Muscle of leg (tissue), 11 donors: Measurements from ENCODE around the gene HYAL4. TPM values are rescaled to one million over a fixed set of nuclear protein-coding genes. Genes with fewer than 3 reads are reported as not detected.
"Not testable (repeated sequence)": the region's sequence is repeated elsewhere in the genome, so short reads cannot be mapped to it uniquely, and the experiment has no call there.

Source experiments
- DNase-seq: peaks from one replicate; pipeline ENCODE4 v3.0.0; 2013
- H3K27ac ChIP-seq: one replicate; pipeline ENCODE4 v1.5.1; 2013; ENCODE audit warnings: mild to moderate bottlenecking, low read length, control low read depth
- H3K27me3 ChIP-seq: one replicate; pipeline ENCODE4 v1.6.1; 2013; ENCODE audit warnings: low read length; ENCODE audit not compliant: control insufficient read depth, insufficient read depth
- H3K36me3 ChIP-seq: one replicate; pipeline ENCODE4 v1.6.1; 2013; ENCODE audit warnings: low read length; ENCODE audit not compliant: control insufficient read depth, insufficient read depth
- H3K4me1 ChIP-seq: one replicate; pipeline ENCODE4 v1.6.1; 2013; ENCODE audit warnings: low read length; ENCODE audit not compliant: control insufficient read depth, insufficient read depth
- H3K4me3 ChIP-seq: one replicate; pipeline ENCODE4 v1.5.1; 2013; ENCODE audit warnings: low read length, control low read depth
- H3K9me3 ChIP-seq: replicated peaks from 2 replicates; pipeline ENCODE4 v1.6.1; 2013; ENCODE audit warnings: low read depth, low read length; ENCODE audit not compliant: control insufficient read depth
- WGBS: methylation state at CpG from one replicate; pipeline ENCODE4 v1.1.5; 2013; ENCODE audit warnings: missing lambda C conversion rate; ENCODE audit not compliant: insufficient coverage; 5-methylcytosine and 5-hydroxymethylcytosine counted together
- polyA plus RNA-seq, 8 donors: library from polyadenylated mRNA; unstranded; fragments of 120-200 nt; gene quantifications; one replicate each; pipeline versions ENCODE4 v1.2.1 to v1.2.3, GENCODE V29; 2013; ENCODE audit warnings: inconsistent platforms in 1 of 8, low replicate concordance in 1 of 8; ENCODE audit not compliant: insufficient read length in 8 of 8, insufficient read depth in 1 of 8
- total RNA-seq: library from RNA; stranded (reverse); fragments of 120-200 nt; gene quantifications from one replicate; pipeline ENCODE4 v1.2.4, GENCODE V29; 2013

HYAL4 gene
- total and polyA plus RNA-seq, 9 donors, result 0.05 to 0.09 (median 0.08) TPM; not detected in 6

GRCh38 chr7:123845823-123846216 is 851 bp downstream of the HYAL4 start:
- DNase-seq, result no peak

DNA sequence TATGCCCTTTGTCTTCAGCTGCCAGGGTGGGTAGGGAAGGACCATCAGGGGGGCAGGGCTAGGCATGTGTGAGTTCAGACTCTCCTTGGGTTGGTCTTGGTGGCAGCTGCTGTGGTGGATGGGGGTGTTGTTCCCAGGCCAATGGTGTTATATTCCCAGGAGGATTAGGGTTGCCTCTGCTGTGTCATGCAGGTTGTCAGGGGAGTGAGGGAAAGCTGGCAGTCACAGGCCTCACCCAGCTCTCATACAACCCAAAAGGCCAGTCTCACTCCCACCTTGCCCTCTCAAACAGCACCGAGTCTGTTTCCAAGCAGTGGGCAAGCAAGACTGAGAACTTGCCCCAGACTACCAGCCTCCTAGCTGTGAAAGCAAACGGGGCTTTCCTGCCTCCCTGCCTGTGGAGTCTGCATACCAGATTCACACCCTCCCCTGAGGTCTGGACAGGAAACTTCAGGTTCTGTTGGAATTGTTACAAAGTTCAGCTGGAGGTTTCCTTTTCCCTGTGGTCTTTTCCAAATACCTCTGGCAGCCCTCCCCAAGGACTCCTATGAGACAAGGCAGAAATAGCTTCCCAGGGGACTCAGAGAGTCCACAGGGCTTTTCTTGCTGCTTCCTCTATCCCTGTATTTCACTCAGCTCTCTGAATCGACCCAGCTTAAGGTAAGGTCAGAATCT is 1.4 kb downstream of the HYAL4 start:
- no CpG with 5 or more reads among the region's 3 CpGs for WGBS
- Histone ChIP-seq H3K27me3 (no peaks in the 10 kb centered on the region), H3K27ac (no peak overlapping the region), H3K4me3 (no peak overlapping the region), H3K36me3 (no peaks in the 10 kb centered on the region), H3K4me1 (no peaks in the 10 kb centered on the region), H3K9me3 (no peaks in the 10 kb centered on the region)
- DNase-seq, result peak; percentile 3

More at GRCh38 chr7:123845823-123846216, 851 bp downstream of the HYAL4 start:
- Histone ChIP-seq H3K4me1 (no peaks in the 10 kb centered on the region), H3K27me3 (no peaks in the 10 kb centered on the region), H3K4me3 (no peak overlapping the region), H3K27ac (no peak overlapping the region), H3K9me3 (no peaks in the 10 kb centered on the region), H3K36me3 (no peaks in the 10 kb centered on the region)
- no CpG with 5 or more reads among the region's 1 CpG for WGBS

GRCh38 chr7:123847868-123848267 is 2.9 kb downstream of the HYAL4 start:
- H3K4me3 ChIP-seq, result no peak overlapping the region
- no peaks in the 10 kb centered on the region for H3K9me3 ChIP-seq
- H3K4me1 ChIP-seq, result no peaks in the 10 kb centered on the region
- no CpG with 5 or more reads among the region's 1 CpG for WGBS
- no peaks in the 10 kb centered on the region for H3K36me3 ChIP-seq
- H3K27me3 ChIP-seq, result no peaks in the 10 kb centered on the region
- no peak overlapping the region for H3K27ac ChIP-seq
- no peak for DNase-seq

DNA sequence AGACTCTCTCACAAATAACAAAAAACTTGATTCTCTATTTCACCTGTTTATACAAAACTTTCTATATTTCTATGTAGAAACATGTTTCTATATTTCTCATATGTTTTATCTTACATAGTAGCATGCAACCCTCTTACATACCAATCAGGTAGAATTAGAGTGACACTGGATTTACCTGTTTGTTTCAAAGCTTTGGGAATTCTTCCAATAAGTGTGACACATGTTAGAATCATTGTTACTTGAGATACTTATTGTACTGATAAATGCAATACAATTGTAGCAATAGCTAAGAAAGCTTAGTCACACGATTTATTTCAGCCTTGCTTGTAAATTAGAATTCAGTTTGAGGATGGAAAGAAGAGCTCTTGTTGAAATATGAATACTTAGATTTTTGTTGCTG is 4.9 kb downstream of the HYAL4 start:
- Histone ChIP-seq H3K27me3 (no peaks in the 10 kb centered on the region), H3K27ac (no peak overlapping the region), H3K9me3 (no peaks in the 10 kb centered on the region), H3K4me3 (no peak overlapping the region), H3K36me3 (no peaks in the 10 kb centered on the region), H3K4me1 (no peaks in the 10 kb centered on the region)
- WGBS, result no CpG with 5 or more reads among the region's 1 CpG
- DNase-seq, result no peak

DNA sequence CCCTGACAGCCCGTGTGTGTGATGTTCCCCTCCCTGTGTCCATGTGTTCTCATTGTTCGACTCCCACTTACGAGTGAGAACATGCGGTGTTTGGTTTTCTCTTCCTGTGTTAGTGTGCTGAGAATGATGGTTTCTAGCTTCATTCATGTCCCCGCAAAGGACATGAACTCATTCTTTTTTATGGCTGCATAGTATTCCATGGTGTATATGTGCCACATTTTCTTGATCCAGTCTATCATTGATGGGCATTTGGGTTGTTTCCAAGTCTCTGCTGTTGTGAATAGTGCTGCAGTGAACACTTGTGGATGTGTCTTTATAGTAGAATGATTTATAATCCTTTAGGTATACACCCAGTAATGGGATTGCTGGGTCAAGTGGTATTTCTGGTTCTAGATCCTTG is 6.4 kb downstream of the HYAL4 start:
- WGBS, result no CpG with 5 or more reads among the region's 5 CpGs
- H3K27me3 ChIP-seq, H3K36me3 ChIP-seq, H3K27ac ChIP-seq, H3K4me3 ChIP-seq, DNase-seq, H3K4me1 ChIP-seq, H3K9me3 ChIP-seq: not testable (repeated sequence)

DNA sequence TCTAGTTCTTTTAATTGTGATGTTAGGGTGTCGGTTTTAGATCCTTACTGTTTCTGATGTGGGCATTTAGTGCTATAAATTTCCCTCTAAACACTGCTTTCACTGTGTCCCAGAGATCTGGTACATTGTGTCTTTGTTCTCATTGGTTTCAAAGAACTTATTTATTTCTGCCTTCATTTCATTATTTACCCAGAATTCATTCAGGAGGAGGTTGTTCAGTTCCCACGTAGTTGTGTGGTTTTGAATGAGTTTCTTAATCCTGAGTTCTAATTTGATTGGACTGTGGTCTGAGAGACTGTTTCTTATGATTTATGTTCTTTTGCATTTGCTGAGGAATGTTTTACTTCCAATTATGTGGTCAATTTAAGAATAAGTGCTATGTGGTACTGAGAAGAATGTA is 9.3 kb downstream of the HYAL4 start:
- no CpG with 5 or more reads among the region's 2 CpGs for WGBS

GRCh38 chr7:123856428-123856827 is 11.5 kb downstream of the HYAL4 start:
- 14% methylated on average over 1 of the region's 1 CpG for whole genome bisulfite sequencing

More for the DNA sequence above, 9.3 kb downstream of the HYAL4 start:
- H3K9me3 ChIP-seq, H3K4me1 ChIP-seq, H3K27me3 ChIP-seq, H3K27ac ChIP-seq, H3K36me3 ChIP-seq, DNase-seq, H3K4me3 ChIP-seq: not testable (repeated sequence)

DNA sequence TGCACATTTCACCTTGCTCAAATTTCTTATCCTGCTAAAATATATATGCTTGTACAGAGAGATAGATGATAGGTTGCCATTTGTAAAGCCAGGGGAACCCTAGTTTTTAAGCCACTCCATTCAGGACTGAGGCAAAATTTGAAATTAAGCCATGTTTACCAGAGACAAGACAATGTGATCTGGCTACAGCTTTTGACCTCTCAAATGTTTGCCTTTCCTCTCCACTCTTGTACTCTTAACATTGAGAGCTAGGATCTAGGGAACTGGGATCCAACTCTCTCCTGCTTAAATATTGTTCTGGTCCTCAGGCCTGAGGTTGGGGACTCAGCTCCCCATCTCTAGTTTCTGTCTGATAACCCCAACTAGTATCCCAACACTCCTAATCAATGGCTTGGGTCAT is 15.9 kb downstream of the HYAL4 start:
- Histone ChIP-seq H3K9me3 (no peaks in the 10 kb centered on the region), H3K27ac (no peak overlapping the region), H3K36me3 (no peaks in the 10 kb centered on the region), H3K27me3 (no peaks in the 10 kb centered on the region), H3K4me3 (no peak overlapping the region), H3K4me1 (no peaks in the 10 kb centered on the region)
- DNase-seq, result no peak

More at GRCh38 chr7:123856428-123856827, 11.5 kb downstream of the HYAL4 start:
- DNase-seq, H3K36me3 ChIP-seq, H3K27me3 ChIP-seq, H3K4me1 ChIP-seq, H3K9me3 ChIP-seq, H3K4me3 ChIP-seq, H3K27ac ChIP-seq: not testable (repeated sequence)

GRCh38 chr7:123862775-123863174 is 17.8 kb downstream of the HYAL4 start:
- H3K4me1 ChIP-seq, result no peaks in the 10 kb centered on the region
- H3K9me3 ChIP-seq, result no peaks in the 10 kb centered on the region
- H3K27ac ChIP-seq, result no peak overlapping the region
- DNase-seq, result no peak
- no peak overlapping the region for H3K4me3 ChIP-seq
- no peaks in the 10 kb centered on the region for H3K36me3 ChIP-seq
- no peaks in the 10 kb centered on the region for H3K27me3 ChIP-seq

GRCh38 chr7:123863461-123863860 is 18.5 kb downstream of the HYAL4 start:
- 67% methylated on average over 1 of the region's 1 CpG for WGBS
- H3K4me1 ChIP-seq, result no peaks in the 10 kb centered on the region
- H3K27me3 ChIP-seq, result no peaks in the 10 kb centered on the region
- no peak for DNase-seq
- H3K27ac ChIP-seq, result no peak overlapping the region
- H3K4me3 ChIP-seq, result no peak overlapping the region
- H3K9me3 ChIP-seq, result no peaks in the 10 kb centered on the region
- no peaks in the 10 kb centered on the region for H3K36me3 ChIP-seq

DNA sequence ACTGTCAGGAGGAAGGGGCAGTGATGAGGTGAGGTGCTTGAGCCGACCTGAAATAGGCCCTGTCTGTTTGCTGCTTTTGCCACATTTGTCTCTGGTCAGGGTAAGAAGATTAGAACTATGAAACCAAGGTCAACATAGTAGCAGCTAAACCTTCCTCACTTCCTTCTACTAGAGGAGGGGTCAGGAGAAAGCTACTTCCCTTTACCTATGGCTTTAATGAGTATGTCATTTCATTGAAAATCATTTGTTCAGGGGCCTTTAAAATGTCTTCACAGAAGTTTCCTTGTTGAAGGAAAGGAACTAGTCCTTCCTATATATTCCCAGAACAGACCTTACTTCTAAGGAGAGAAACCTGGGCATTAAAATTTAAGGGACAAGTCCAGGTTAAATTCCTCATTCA is 19.0 kb downstream of the HYAL4 start:
- Histone ChIP-seq H3K9me3 (no peaks in the 10 kb centered on the region), H3K4me3 (no peak overlapping the region), H3K27ac (no peak overlapping the region), H3K27me3 (no peaks in the 10 kb centered on the region), H3K36me3 (no peaks in the 10 kb centered on the region), H3K4me1 (no peaks in the 10 kb centered on the region)
- DNase-seq, result no peak
- WGBS, result no CpG with 5 or more reads among the region's 1 CpG
